ENCODE data around the gene PRDM5.

The PRDM5 gene

GRCh38 chr4:120844528-120844921, 78.0 kb downstream of the PRDM5 start:
- Histone ChIP-seq H3K9me3 (ENCODE audit: control extremely low read depth in 1 of 5, control insufficient read depth in 4 of 5, insufficient read depth in 2 of 5, low read depth in 1 of 5, low read length in 4 of 5) (no peaks in the 10 kb centered on the region), H3K4me1 (ENCODE audit: control extremely low read depth in 1 of 4, control insufficient read depth in 4 of 4, insufficient read depth in 4 of 4, low read length in 3 of 4) (no peaks in the 10 kb centered on the region), H3K4me3 (ENCODE audit: control insufficient read depth in 1 of 7, extremely low read depth in 1 of 7, insufficient read depth in 4 of 7, low read depth in 2 of 7, low read length in 6 of 7) (no peak overlapping the region), H3K27ac (ENCODE audit: insufficient read depth in 1 of 2, low read depth in 1 of 2, low read length in 2 of 2, poor library complexity in 1 of 2, severe bottlenecking in 2 of 2) (no peak overlapping the region), H3K27me3 (replicated peaks in 2 of 5; ENCODE audit: control insufficient read depth in 4 of 5, insufficient read depth in 5 of 5, low read length in 4 of 5) (no peaks in the 10 kb centered on the region), H3K36me3 (ENCODE audit: control insufficient read depth in 4 of 4, insufficient read depth in 4 of 4, low read length in 3 of 4) (no peaks in the 10 kb centered on the region)
- WGBS (ENCODE audit: insufficient coverage), result 100% methylated on average over 1 of the region's 2 CpGs
- ChIA-PET CTCF (interaction anchor here (0.9 to 1.3 kb wide), 5 partner anchors 13 to 126 kb away, joined by 3 to 5 read pairs (median 3); no protein-coding TSS in a partner anchor), POLR2A (interaction anchor here (0.6 kb wide), 1 partner anchor 65 kb away, joined by 3 read pairs; no protein-coding TSS in a partner anchor)
- no peak for DNase-seq

- peak in 2 of 3 donors; percentile 11 to 33 for DNase-seq
- POLR2A ChIA-PET, result interaction anchor here (0.6 kb wide), 1 partner anchor 65 kb away, joined by 3 read pairs; no protein-coding TSS in a partner anchor
- H3K27me3 ChIP-seq (replicated peaks in 2 of 5; ENCODE audit: control insufficient read depth in 4 of 5, insufficient read depth in 5 of 5, low read length in 4 of 5), result no peaks in the 10 kb centered on the region
- H3K36me3 ChIP-seq (ENCODE audit: control insufficient read depth in 4 of 4, insufficient read depth in 4 of 4, low read length in 3 of 4), result no peaks in the 10 kb centered on the region
- 100% methylated on average over 3 of the region's 7 CpGs for WGBS (ENCODE audit: insufficient coverage)
- H3K27ac ChIP-seq (ENCODE audit: insufficient read depth in 1 of 2, low read depth in 1 of 2, low read length in 2 of 2, poor library complexity in 1 of 2, severe bottlenecking in 2 of 2), result no peak overlapping the region
- CTCF ChIA-PET, result interaction anchor here (0.9 to 1.3 kb wide), 5 partner anchors 12 to 126 kb away, joined by 3 to 5 read pairs (median 3); no protein-coding TSS in a partner anchor
- H3K4me1 ChIP-seq (ENCODE audit: control extremely low read depth in 1 of 4, control insufficient read depth in 4 of 4, insufficient read depth in 4 of 4, low read length in 3 of 4), result no peaks in the 10 kb centered on the region
- no peak overlapping the region for H3K4me3 ChIP-seq (ENCODE audit: control insufficient read depth in 1 of 7, extremely low read depth in 1 of 7, insufficient read depth in 4 of 7, low read depth in 2 of 7, low read length in 6 of 7)
- H3K9me3 ChIP-seq (ENCODE audit: control extremely low read depth in 1 of 5, control insufficient read depth in 4 of 5, insufficient read depth in 2 of 5, low read depth in 1 of 5, low read length in 4 of 5), result no peaks in the 10 kb centered on the region
These were observed 78.5 kb downstream of the PRDM5 start for GRCh38 chr4:120843849-120844527.

GRCh38 chr4:120842031-120842430, 80.5 kb downstream of the PRDM5 start:
- POLR2A ChIA-PET, result no interaction called here
- Histone ChIP-seq H3K9me3 (ENCODE audit: control extremely low read depth in 1 of 5, control insufficient read depth in 4 of 5, insufficient read depth in 2 of 5, low read depth in 1 of 5, low read length in 4 of 5) (no peaks in the 10 kb centered on the region), H3K36me3 (ENCODE audit: control insufficient read depth in 4 of 4, insufficient read depth in 4 of 4, low read length in 3 of 4) (no peaks in the 10 kb centered on the region), H3K27me3 (replicated peaks in 2 of 5; ENCODE audit: control insufficient read depth in 4 of 5, insufficient read depth in 5 of 5, low read length in 4 of 5) (no peaks in the 10 kb centered on the region), H3K4me3 (ENCODE audit: control insufficient read depth in 1 of 7, extremely low read depth in 1 of 7, insufficient read depth in 4 of 7, low read depth in 2 of 7, low read length in 6 of 7) (no peak overlapping the region), H3K27ac (ENCODE audit: insufficient read depth in 1 of 2, low read depth in 1 of 2, low read length in 2 of 2, poor library complexity in 1 of 2, severe bottlenecking in 2 of 2) (no peak overlapping the region), H3K4me1 (ENCODE audit: control extremely low read depth in 1 of 4, control insufficient read depth in 4 of 4, insufficient read depth in 4 of 4, low read length in 3 of 4) (no peaks in the 10 kb centered on the region)
- peak in 2 of 3 donors; percentile 24 to 40 for DNase-seq
- CTCF ChIA-PET, result no interaction called here
- WGBS (ENCODE audit: insufficient coverage), result 60% methylated on average over 1 of the region's 3 CpGs

GRCh38 chr4:120841580-120841979, 80.9 kb downstream of the PRDM5 start:
- Histone ChIP-seq H3K9me3 (ENCODE audit: control extremely low read depth in 1 of 5, control insufficient read depth in 4 of 5, insufficient read depth in 2 of 5, low read depth in 1 of 5, low read length in 4 of 5) (no peaks in the 10 kb centered on the region), H3K4me3 (ENCODE audit: control insufficient read depth in 1 of 7, extremely low read depth in 1 of 7, insufficient read depth in 4 of 7, low read depth in 2 of 7, low read length in 6 of 7) (no peak overlapping the region), H3K4me1 (ENCODE audit: control extremely low read depth in 1 of 4, control insufficient read depth in 4 of 4, insufficient read depth in 4 of 4, low read length in 3 of 4) (no peaks in the 10 kb centered on the region), H3K27ac (ENCODE audit: insufficient read depth in 1 of 2, low read depth in 1 of 2, low read length in 2 of 2, poor library complexity in 1 of 2, severe bottlenecking in 2 of 2) (no peak overlapping the region), H3K36me3 (ENCODE audit: control insufficient read depth in 4 of 4, insufficient read depth in 4 of 4, low read length in 3 of 4) (no peaks in the 10 kb centered on the region), H3K27me3 (replicated peaks in 2 of 5; ENCODE audit: control insufficient read depth in 4 of 5, insufficient read depth in 5 of 5, low read length in 4 of 5) (no peaks in the 10 kb centered on the region)
- WGBS (ENCODE audit: insufficient coverage), result 80% methylated on average over 1 of the region's 3 CpGs
- POLR2A ChIA-PET, result no interaction called here
- CTCF ChIA-PET, result no interaction called here
- no peak for DNase-seq

- Histone ChIP-seq H3K36me3 (ENCODE audit: control insufficient read depth in 4 of 4, insufficient read depth in 4 of 4, low read length in 3 of 4) (no peaks in the 10 kb centered on the region), H3K4me1 (ENCODE audit: control extremely low read depth in 1 of 4, control insufficient read depth in 4 of 4, insufficient read depth in 4 of 4, low read length in 3 of 4) (no peaks in the 10 kb centered on the region), H3K27ac (ENCODE audit: insufficient read depth in 1 of 2, low read depth in 1 of 2, low read length in 2 of 2, poor library complexity in 1 of 2, severe bottlenecking in 2 of 2) (no peak overlapping the region), H3K9me3 (ENCODE audit: control extremely low read depth in 1 of 5, control insufficient read depth in 4 of 5, insufficient read depth in 2 of 5, low read depth in 1 of 5, low read length in 4 of 5) (no peaks in the 10 kb centered on the region), H3K4me3 (ENCODE audit: control insufficient read depth in 1 of 7, extremely low read depth in 1 of 7, insufficient read depth in 4 of 7, low read depth in 2 of 7, low read length in 6 of 7) (no peak overlapping the region), H3K27me3 (replicated peaks in 2 of 5; ENCODE audit: control insufficient read depth in 4 of 5, insufficient read depth in 5 of 5, low read length in 4 of 5) (no peaks in the 10 kb centered on the region)
- no peak for DNase-seq
- ChIA-PET POLR2A (no interaction called here), CTCF (interaction anchor here (1.3 kb wide), 1 partner anchor 42 kb away, joined by 3 read pairs; no protein-coding TSS in a partner anchor)
- 99% methylated on average over 16 of the region's 18 CpGs for WGBS (ENCODE audit: insufficient coverage)
These were observed 82.4 kb downstream of the PRDM5 start for GRCh38 chr4:120839974-120840751.

GRCh38 chr4:120839334-120839973, 83.1 kb downstream of the PRDM5 start:
- Histone ChIP-seq H3K4me3 (ENCODE audit: control insufficient read depth in 1 of 7, extremely low read depth in 1 of 7, insufficient read depth in 4 of 7, low read depth in 2 of 7, low read length in 6 of 7) (no peak overlapping the region), H3K27me3 (replicated peaks in 2 of 5; ENCODE audit: control insufficient read depth in 4 of 5, insufficient read depth in 5 of 5, low read length in 4 of 5) (no peaks in the 10 kb centered on the region), H3K9me3 (ENCODE audit: control extremely low read depth in 1 of 5, control insufficient read depth in 4 of 5, insufficient read depth in 2 of 5, low read depth in 1 of 5, low read length in 4 of 5) (peaks cover 0 to under 1% (median 0%) of the 10 kb centered on the region in 5 experiments), H3K27ac (ENCODE audit: insufficient read depth in 1 of 2, low read depth in 1 of 2, low read length in 2 of 2, poor library complexity in 1 of 2, severe bottlenecking in 2 of 2) (no peak overlapping the region), H3K4me1 (ENCODE audit: control extremely low read depth in 1 of 4, control insufficient read depth in 4 of 4, insufficient read depth in 4 of 4, low read length in 3 of 4) (no peaks in the 10 kb centered on the region), H3K36me3 (ENCODE audit: control insufficient read depth in 4 of 4, insufficient read depth in 4 of 4, low read length in 3 of 4) (no peaks in the 10 kb centered on the region)
- POLR2A ChIA-PET, result interaction anchor here (1.0 kb wide), 1 partner anchor 9 kb away, joined by 3 read pairs; no protein-coding TSS in a partner anchor
- CTCF ChIA-PET, result interaction anchor here (1.3 kb wide), 1 partner anchor 41 kb away, joined by 3 read pairs; no protein-coding TSS in a partner anchor
- 96% methylated on average over 6 of the region's 8 CpGs for WGBS (ENCODE audit: insufficient coverage)
- no peak for DNase-seq

Measured in common myeloid progenitor, CD34-positive (primary cell).